ENCODE data around the gene TSPAN4. TPM values are rescaled to one million over a fixed set of nuclear protein-coding genes. Genes with fewer than 3 reads are reported as not detected.

The TSPAN4 gene
- total and polyA plus RNA-seq, 2 of the 13 experiments (the other 11 are each of a cell fraction or from before 2014, with no cell fraction given), result 31.7 to 68.3 TPM

DNA sequence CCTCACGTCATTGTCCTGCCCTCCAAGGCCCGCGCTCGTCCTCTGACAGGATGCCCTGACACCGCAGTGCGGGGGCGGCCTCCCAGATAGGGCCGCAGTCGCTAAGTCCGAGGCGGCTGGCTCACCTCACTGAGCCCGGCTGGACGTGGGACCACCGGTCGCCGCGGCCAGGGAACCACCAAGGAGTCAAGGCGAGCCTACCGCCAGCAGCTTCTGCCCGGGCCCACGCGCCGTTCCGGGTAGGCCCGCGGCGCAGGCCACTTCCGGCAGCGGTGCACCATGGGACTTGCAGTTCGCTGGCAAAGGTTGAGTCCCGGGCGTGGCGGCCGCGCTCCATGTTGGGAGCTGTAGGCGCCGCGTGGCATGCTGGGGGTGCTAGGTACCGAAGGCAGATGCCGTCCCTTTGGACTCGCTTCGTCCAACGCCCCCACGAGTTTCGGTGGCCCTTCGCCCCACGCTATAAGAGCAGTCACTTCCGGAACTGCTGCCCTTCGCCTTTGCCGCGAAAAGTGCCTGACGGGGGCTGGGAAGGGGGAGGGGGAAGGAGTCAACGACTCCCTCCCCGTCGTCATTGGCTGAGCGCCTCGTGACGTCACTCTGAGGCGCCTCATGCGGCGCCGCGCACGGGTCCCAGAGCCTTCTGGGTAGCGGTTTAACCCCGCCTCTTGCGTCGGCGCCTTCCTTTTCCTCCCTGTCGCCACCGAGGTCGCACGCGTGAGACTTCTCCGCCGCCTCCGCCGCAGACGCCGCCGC is 33.2 kb upstream of the TSPAN4 start, which contains the start of gene RPLP2 (continued):
- TF ChIP-seq, protein P1, sequence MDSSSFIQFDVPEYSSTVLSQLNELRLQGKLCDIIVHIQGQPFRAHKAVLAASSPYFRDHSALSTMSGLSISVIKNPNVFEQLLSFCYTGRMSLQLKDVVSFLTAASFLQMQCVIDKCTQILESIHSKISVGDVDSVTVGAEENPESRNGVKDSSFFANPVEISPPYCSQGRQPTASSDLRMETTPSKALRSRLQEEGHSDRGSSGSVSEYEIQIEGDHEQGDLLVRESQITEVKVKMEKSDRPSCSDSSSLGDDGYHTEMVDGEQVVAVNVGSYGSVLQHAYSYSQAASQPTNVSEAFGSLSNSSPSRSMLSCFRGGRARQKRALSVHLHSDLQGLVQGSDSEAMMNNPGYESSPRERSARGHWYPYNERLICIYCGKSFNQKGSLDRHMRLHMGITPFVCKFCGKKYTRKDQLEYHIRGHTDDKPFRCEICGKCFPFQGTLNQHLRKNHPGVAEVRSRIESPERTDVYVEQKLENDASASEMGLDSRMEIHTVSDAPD (CRISPR knock-in tag; IDR thresholded peaks at IDR 0.05), result 0 out of 2 replicates have a peak, but pooled peaks have one; percentile 68
- TF ChIP-seq, protein P2, sequence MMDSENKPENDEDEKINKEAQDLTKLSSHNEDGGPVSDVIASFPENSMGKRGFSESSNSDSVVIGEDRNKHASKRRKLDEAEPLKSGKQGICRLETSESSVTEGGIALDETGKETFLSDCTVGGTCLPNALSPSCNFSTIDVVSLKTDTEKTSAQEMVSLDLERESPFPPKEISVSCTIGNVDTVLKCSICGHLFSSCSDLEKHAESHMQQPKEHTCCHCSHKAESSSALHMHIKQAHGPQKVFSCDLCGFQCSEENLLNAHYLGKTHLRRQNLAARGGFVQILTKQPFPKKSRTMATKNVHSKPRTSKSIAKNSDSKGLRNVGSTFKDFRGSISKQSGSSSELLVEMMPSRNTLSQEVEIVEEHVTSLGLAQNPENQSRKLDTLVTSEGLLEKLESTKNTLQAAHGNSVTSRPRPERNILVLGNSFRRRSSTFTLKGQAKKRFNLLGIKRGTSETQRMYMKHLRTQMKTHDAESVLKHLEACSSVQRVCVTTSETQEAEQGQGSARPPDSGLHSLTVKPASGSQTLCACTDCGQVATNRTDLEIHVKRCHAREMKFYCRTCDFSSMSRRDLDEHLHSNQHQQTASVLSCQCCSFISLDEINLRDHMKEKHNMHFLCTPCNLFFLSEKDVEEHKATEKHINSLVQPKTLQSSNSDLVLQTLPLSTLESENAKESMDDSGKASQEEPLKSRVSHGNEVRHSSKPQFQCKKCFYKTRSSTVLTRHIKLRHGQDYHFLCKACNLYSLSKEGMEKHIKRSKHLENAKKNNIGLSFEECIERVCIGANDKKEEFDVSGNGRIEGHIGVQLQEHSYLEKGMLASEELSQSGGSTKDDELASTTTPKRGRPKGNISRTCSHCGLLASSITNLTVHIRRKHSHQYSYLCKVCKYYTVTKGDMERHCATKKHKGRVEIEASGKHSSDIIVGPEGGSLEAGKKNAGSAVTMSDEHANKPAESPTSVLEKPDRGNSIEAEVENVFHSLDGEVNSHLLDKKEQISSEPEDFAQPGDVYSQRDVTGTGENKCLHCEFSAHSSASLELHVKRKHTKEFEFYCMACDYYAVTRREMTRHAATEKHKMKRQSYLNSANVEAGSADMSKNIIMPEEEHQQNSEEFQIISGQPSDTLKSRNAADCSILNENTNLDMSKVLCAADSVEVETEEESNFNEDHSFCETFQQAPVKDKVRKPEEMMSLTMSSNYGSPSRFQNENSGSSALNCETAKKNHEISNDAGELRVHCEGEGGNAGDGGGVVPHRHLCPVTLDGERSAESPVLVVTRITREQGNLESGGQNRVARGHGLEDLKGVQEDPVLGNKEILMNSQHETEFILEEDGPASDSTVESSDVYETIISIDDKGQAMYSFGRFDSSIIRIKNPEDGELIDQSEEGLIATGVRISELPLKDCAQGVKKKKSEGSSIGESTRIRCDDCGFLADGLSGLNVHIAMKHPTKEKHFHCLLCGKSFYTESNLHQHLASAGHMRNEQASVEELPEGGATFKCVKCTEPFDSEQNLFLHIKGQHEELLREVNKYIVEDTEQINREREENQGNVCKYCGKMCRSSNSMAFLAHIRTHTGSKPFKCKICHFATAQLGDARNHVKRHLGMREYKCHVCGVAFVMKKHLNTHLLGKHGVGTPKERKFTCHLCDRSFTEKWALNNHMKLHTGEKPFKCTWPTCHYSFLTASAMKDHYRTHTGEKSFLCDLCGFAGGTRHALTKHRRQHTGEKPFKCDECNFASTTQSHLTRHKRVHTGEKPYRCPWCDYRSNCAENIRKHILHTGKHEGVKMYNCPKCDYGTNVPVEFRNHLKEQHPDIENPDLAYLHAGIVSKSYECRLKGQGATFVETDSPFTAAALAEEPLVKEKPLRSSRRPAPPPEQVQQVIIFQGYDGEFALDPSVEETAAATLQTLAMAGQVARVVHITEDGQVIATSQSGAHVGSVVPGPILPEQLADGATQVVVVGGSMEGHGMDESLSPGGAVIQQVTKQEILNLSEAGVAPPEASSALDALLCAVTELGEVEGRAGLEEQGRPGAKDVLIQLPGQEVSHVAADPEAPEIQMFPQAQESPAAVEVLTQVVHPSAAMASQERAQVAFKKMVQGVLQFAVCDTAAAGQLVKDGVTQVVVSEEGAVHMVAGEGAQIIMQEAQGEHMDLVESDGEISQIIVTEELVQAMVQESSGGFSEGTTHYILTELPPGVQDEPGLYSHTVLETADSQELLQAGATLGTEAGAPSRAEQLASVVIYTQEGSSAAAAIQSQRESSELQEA (CRISPR knock-in tag; IDR thresholded peaks at IDR 0.05; ENCODE audit: not compliant biosample characterization), result peak; percentile 79
- TF ChIP-seq STAG1 (CRISPR knock-in tag; IDR thresholded peaks at IDR 0.05) (no peak), ZNF615 (CRISPR knock-in tag; IDR thresholded peaks at IDR 0.05; ENCODE audit: borderline replicate concordance) (no peak), FOXM1 (CRISPR knock-in tag; IDR thresholded peaks at IDR 0.05) (no peak), ATF1 (CRISPR knock-in tag; IDR thresholded peaks at IDR 0.05) (peak; percentile 98), ZFYVE20 (CRISPR knock-in tag; IDR thresholded peaks at IDR 0.05; ENCODE audit: borderline replicate concordance, low read depth) (no peak), ZNF670 (CRISPR knock-in tag; IDR thresholded peaks at IDR 0.05; ENCODE audit: borderline replicate concordance) (peak; percentile 94; the same call in 1 of the 2 replicates), MAFF (IDR thresholded peaks at IDR 0.05; ENCODE audit: low read depth, low read length) (no peak), DR1 (CRISPR knock-in tag; IDR thresholded peaks at IDR 0.05) (peak; percentile 80), SRF (IDR thresholded peaks at IDR 0.05; ENCODE audit: low read depth, low read length) (peak; percentile 46; the same call in 1 of the 2 replicates), KMT2B (CRISPR knock-in tag; IDR thresholded peaks at IDR 0.05) (peak; percentile 77), ZNF567 (CRISPR knock-in tag; IDR thresholded peaks at IDR 0.05; ENCODE audit: borderline replicate concordance) (no peak)
- TF ChIP-seq, protein P3, sequence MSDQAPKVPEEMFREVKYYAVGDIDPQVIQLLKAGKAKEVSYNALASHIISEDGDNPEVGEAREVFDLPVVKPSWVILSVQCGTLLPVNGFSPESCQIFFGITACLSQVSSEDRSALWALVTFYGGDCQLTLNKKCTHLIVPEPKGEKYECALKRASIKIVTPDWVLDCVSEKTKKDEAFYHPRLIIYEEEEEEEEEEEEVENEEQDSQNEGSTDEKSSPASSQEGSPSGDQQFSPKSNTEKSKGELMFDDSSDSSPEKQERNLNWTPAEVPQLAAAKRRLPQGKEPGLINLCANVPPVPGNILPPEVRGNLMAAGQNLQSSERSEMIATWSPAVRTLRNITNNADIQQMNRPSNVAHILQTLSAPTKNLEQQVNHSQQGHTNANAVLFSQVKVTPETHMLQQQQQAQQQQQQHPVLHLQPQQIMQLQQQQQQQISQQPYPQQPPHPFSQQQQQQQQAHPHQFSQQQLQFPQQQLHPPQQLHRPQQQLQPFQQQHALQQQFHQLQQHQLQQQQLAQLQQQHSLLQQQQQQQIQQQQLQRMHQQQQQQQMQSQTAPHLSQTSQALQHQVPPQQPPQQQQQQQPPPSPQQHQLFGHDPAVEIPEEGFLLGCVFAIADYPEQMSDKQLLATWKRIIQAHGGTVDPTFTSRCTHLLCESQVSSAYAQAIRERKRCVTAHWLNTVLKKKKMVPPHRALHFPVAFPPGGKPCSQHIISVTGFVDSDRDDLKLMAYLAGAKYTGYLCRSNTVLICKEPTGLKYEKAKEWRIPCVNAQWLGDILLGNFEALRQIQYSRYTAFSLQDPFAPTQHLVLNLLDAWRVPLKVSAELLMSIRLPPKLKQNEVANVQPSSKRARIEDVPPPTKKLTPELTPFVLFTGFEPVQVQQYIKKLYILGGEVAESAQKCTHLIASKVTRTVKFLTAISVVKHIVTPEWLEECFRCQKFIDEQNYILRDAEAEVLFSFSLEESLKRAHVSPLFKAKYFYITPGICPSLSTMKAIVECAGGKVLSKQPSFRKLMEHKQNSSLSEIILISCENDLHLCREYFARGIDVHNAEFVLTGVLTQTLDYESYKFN (CRISPR knock-in tag; conservative IDR thresholded peaks at IDR 0.05), result peak; percentile 62
